ENCODE results near the gene ATP6V1G1. TPM values are rescaled to one million over a fixed set of nuclear protein-coding genes. Genes with fewer than 3 reads are reported as not detected.

The ATP6V1G1 gene
- total RNA-seq, 1 donor from 2014 or later, result 123 TPM

- Mint-ChIP-seq H3K27ac (ENCODE audit: unreplicated experiment) (no peak overlapping the region), H3K4me3 (ENCODE audit: unreplicated experiment) (no peak overlapping the region), H3K36me3 (ENCODE audit: unreplicated experiment) (no peaks in the 10 kb centered on the region), H3K27me3 (ENCODE audit: unreplicated experiment) (no peaks in the 10 kb centered on the region), H3K9me3 (ENCODE audit: unreplicated experiment) (peaks cover 4% of the 10 kb centered on the region), H3K4me1 (ENCODE audit: unreplicated experiment) (peaks cover 18% of the 10 kb centered on the region)
- no peak for DNase-seq (ENCODE audit: extremely low spot score, unreplicated experiment)
- TF ChIP-seq CTCF (IDR thresholded peaks at IDR 0.05), result no peak
Observed at GRCh38 chr9:114555696-114556095, 31.9 kb upstream of the ATP6V1G1 start.

GRCh38 chr9:114558027-114558675 lies 29.4 kb upstream of the ATP6V1G1 start:
- DNase-seq (ENCODE audit: extremely low spot score, unreplicated experiment), result no peak
- peaks cover 4% of the 10 kb centered on the region for H3K9me3 Mint-ChIP-seq (ENCODE audit: unreplicated experiment)
- H3K36me3 Mint-ChIP-seq (ENCODE audit: unreplicated experiment), result no peaks in the 10 kb centered on the region
- no peak overlapping the region for H3K27ac Mint-ChIP-seq (ENCODE audit: unreplicated experiment)
- H3K4me3 Mint-ChIP-seq (ENCODE audit: unreplicated experiment), result no peak overlapping the region
- TF ChIP-seq CTCF (IDR thresholded peaks at IDR 0.05), result no peak
- peaks cover 2% of the 10 kb centered on the region for H3K4me1 Mint-ChIP-seq (ENCODE audit: unreplicated experiment)
- H3K27me3 Mint-ChIP-seq (ENCODE audit: unreplicated experiment), result peaks cover 5% of the 10 kb centered on the region

GRCh38 chr9:114559830-114560513 lies 27.6 kb upstream of the ATP6V1G1 start:
- no peak for DNase-seq (ENCODE audit: extremely low spot score, unreplicated experiment)
- Mint-ChIP-seq H3K4me1 (ENCODE audit: unreplicated experiment) (no peaks in the 10 kb centered on the region), H3K27ac (ENCODE audit: unreplicated experiment) (no peak overlapping the region), H3K36me3 (ENCODE audit: unreplicated experiment) (no peaks in the 10 kb centered on the region), H3K9me3 (ENCODE audit: unreplicated experiment) (peaks cover 4% of the 10 kb centered on the region), H3K27me3 (ENCODE audit: unreplicated experiment) (peaks cover 7% of the 10 kb centered on the region), H3K4me3 (ENCODE audit: unreplicated experiment) (no peak overlapping the region)
- TF ChIP-seq CTCF (IDR thresholded peaks at IDR 0.05), result no peak

GRCh38 chr9:114560956-114561355 lies 26.6 kb upstream of the ATP6V1G1 start:
- H3K36me3 Mint-ChIP-seq (ENCODE audit: unreplicated experiment), result no peaks in the 10 kb centered on the region

More at GRCh38 chr9:114560956-114561355, 26.6 kb upstream of the ATP6V1G1 start:
- H3K27me3 Mint-ChIP-seq (ENCODE audit: unreplicated experiment), result peaks cover 7% of the 10 kb centered on the region
- peaks cover 4% of the 10 kb centered on the region for H3K9me3 Mint-ChIP-seq (ENCODE audit: unreplicated experiment)
- TF ChIP-seq CTCF (IDR thresholded peaks at IDR 0.05), result no peak
- DNase-seq (ENCODE audit: extremely low spot score, unreplicated experiment), result no peak
- peaks cover 1% of the 10 kb centered on the region for H3K4me1 Mint-ChIP-seq (ENCODE audit: unreplicated experiment)
- H3K27ac Mint-ChIP-seq (ENCODE audit: unreplicated experiment), result no peak overlapping the region
- no peak overlapping the region for H3K4me3 Mint-ChIP-seq (ENCODE audit: unreplicated experiment)
